Measurements from ENCODE around the gene KCNG2. TPM values are rescaled to one million over a fixed set of nuclear protein-coding genes. Genes with fewer than 3 reads are reported as not detected.

The KCNG2 gene
- total RNA-seq, 1 donor from 2014 or later = not detected

DNA sequence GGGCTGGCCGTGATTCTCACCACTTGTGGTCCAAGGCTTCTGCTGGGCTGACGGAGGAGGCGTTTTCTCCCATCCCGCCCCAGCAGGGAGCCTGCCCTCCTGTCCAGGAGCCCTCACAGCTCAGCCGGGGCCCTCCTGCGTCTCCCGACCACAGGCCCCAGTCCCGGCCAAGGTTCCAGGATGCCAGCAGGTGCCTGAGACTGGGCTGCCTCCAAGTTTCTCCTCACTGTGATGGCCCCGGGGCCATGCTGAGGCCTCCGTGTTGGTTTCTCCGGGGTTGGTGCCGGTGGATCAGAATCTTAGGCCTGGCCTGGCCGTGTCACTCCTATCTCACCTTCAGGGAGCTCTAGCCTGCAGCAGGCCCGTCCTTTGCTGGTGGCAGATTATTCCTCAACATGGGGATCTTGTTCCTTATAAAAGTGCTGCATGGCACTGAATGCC is 5.9 kb downstream of the KCNG2 start:
- Mint-ChIP-seq H3K4me3 (no peak overlapping the region), H3K27ac (no peak overlapping the region), H3K27me3 (peaks cover 14% of the 10 kb centered on the region), H3K36me3 (ENCODE audit: low read depth) (no peaks in the 10 kb centered on the region), H3K9me3 (no peaks in the 10 kb centered on the region), H3K4me1 (peaks cover 25% of the 10 kb centered on the region)
- TF ChIP-seq, protein P1, sequence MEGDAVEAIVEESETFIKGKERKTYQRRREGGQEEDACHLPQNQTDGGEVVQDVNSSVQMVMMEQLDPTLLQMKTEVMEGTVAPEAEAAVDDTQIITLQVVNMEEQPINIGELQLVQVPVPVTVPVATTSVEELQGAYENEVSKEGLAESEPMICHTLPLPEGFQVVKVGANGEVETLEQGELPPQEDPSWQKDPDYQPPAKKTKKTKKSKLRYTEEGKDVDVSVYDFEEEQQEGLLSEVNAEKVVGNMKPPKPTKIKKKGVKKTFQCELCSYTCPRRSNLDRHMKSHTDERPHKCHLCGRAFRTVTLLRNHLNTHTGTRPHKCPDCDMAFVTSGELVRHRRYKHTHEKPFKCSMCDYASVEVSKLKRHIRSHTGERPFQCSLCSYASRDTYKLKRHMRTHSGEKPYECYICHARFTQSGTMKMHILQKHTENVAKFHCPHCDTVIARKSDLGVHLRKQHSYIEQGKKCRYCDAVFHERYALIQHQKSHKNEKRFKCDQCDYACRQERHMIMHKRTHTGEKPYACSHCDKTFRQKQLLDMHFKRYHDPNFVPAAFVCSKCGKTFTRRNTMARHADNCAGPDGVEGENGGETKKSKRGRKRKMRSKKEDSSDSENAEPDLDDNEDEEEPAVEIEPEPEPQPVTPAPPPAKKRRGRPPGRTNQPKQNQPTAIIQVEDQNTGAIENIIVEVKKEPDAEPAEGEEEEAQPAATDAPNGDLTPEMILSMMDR (IDR thresholded peaks at IDR 0.05) = no peak
- ATAC-seq (ENCODE audit: low read depth) = no peak
- intact Hi-C loops (cut with micrococcal nuclease) = no loop called here
- no peak for DNase-seq
- ChIA-PET POLR2A (no interaction called here), CTCF (no interaction called here)

DNA sequence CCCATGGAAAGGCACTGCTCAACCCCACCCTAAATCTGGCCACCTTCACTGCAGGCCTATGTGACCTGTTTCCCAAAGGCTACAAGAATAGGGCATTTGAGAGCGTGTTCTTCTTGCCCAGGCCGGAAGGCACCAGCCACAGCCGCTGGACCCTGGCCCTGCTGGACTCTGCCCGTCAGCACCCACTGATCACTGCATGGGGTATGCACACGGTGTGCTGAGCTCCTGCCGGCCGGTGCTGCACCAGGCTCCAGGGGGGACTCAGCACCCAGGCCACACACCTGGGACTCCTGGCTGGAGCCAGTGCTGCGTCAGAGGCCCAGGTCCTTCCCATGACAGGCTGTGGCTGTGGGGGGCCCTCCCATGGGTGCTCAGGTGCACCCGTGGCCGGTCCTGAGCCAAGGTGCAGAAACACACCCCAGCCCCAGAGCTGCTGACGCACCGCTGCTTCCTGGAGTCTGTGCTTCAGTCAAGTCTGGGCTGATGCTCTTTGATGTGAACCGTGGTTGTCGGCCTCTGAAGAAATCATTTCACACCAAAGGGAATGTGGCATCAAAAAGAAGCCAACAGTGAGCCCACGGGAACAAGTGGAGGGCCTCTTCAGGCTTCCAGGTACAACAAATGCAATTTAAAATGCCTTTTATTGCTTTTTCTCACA is 6.5 kb downstream of the KCNG2 start:
- no peak for DNase-seq
- Mint-ChIP-seq H3K27ac (no peak overlapping the region), H3K27me3 (peaks cover 10% of the 10 kb centered on the region), H3K4me1 (peaks cover 21% of the 10 kb centered on the region), H3K36me3 (ENCODE audit: low read depth) (no peaks in the 10 kb centered on the region), H3K4me3 (no peak overlapping the region), H3K9me3 (no peaks in the 10 kb centered on the region)
- ChIA-PET POLR2A (no interaction called here), CTCF (no interaction called here)
- no peak for ATAC-seq (ENCODE audit: low read depth)
- TF ChIP-seq, protein P1 (IDR thresholded peaks at IDR 0.05) = no peak
- intact Hi-C loops (cut with micrococcal nuclease) = no loop called here

- H3K27me3 Mint-ChIP-seq = no peaks in the 10 kb centered on the region
- H3K4me1 Mint-ChIP-seq = peaks cover 10% of the 10 kb centered on the region
- intact Hi-C loops (cut with micrococcal nuclease) = no loop called here
- no peaks in the 10 kb centered on the region for H3K9me3 Mint-ChIP-seq
- ChIA-PET CTCF (interaction anchor here (0.6 kb wide), 1 partner anchor 18 kb away, joined by 3 read pairs; no protein-coding TSS in a partner anchor), POLR2A (no interaction called here)
- no peak for ATAC-seq (ENCODE audit: low read depth)
- no peak overlapping the region for H3K27ac Mint-ChIP-seq
- DNase-seq = no peak
- no peaks in the 10 kb centered on the region for H3K36me3 Mint-ChIP-seq (ENCODE audit: low read depth)
- no peak overlapping the region for H3K4me3 Mint-ChIP-seq
- TF ChIP-seq, protein P1 (IDR thresholded peaks at IDR 0.05) = no peak
Observed at GRCh38 chr18:79805211-79805887, 7.6 kb downstream of the KCNG2 start.

- ATAC-seq (ENCODE audit: low read depth) = no peak
Observed at GRCh38 chr18:79805926-79806487, 8.3 kb downstream of the KCNG2 start.

More at GRCh38 chr18:79805926-79806487, 8.3 kb downstream of the KCNG2 start:
- TF ChIP-seq, protein P1 (IDR thresholded peaks at IDR 0.05) = no peak
- intact Hi-C loops (cut with micrococcal nuclease) = no loop called here
- POLR2A ChIA-PET = no interaction called here
- Mint-ChIP-seq H3K27ac (no peak overlapping the region), H3K36me3 (ENCODE audit: low read depth) (no peaks in the 10 kb centered on the region), H3K9me3 (no peaks in the 10 kb centered on the region), H3K4me1 (peaks cover 10% of the 10 kb centered on the region), H3K27me3 (no peaks in the 10 kb centered on the region), H3K4me3 (no peak overlapping the region)
- CTCF ChIA-PET = no interaction called here
- DNase-seq = no peak
